Prostate gland (tissue), 2 donors: ENCODE measurements around the gene ZDHHC11. TPM values are rescaled to one million over a fixed set of nuclear protein-coding genes. Genes with fewer than 3 reads are reported as not detected.
"Not testable (repeated sequence)": the region's sequence is repeated elsewhere in the genome, so short reads cannot be mapped to it uniquely, and the experiment has no call there.

Experiments
- DNase-seq: peaks from one replicate; pipeline ENCODE4 v3.0.0-alpha.2; 2019; ENCODE audit warnings: low spot score
- H3K27ac ChIP-seq, 2 donors: fragments of 200-600 bp; sonication (generic); 2 replicates each; pipeline ENCODE4 v1.5.1; 2017 to 2019
- H3K27me3 ChIP-seq: fragments of 200-600 bp; sonication (generic); replicated peaks from 2 replicates; pipeline ENCODE4 v1.5.1; 2019; ENCODE audit not compliant: insufficient read depth
- H3K36me3 ChIP-seq, 2 donors: fragments of 200-600 bp; sonication (generic); 1 replicate in 1 of 2; 2 replicates in 1 of 2; pipeline versions ENCODE4 v1.5.1 to v1.8.1; 2017 to 2019
- H3K4me1 ChIP-seq: fragments of 200-600 bp; sonication (generic); replicated peaks from 2 replicates; pipeline ENCODE4 v1.5.1; 2019
- H3K4me3 ChIP-seq, 2 donors: fragments of 200-600 bp; sonication (generic); 2 replicates each; pipeline ENCODE4 v1.5.1; 2017 to 2019
- H3K9me3 ChIP-seq: fragments of 200-600 bp; sonication (generic); 2 replicates; pipeline ENCODE4 v1.5.1; 2017
- CTCF ChIP-seq, 4 experiments: fragments of 200-600 bp in 2 of 4; fragments of 450-650 bp in 2 of 4; sonication (generic) in 2 of 4; IDR thresholded peaks; 1 replicate in 3 of 4; 2 replicates in 1 of 4; pipeline ENCODE4 v1.5.1; 2016 to 2019; ENCODE audit warnings: antibody characterized with exemption in 4 of 4, mild to moderate bottlenecking in 2 of 4, moderate library complexity in 2 of 4
- POLR2A ChIP-seq: fragments of 450-650 bp; IDR thresholded peaks from one replicate; pipeline ENCODE4 v1.6.1; 2016; ENCODE audit warnings: antibody characterized with exemption, mild to moderate bottlenecking
- POLR2AphosphoS5 ChIP-seq: sonication (generic); formaldehyde crosslinking; IDR thresholded peaks from one replicate; pipeline ENCODE4 v1.6.1; 2017; ENCODE audit warnings: antibody characterized with exemption
- WGBS: methylation state at CpG from one replicate; pipeline ENCODE4 v1.1.5; 2018; 5-methylcytosine and 5-hydroxymethylcytosine counted together
- intact Hi-C: fragments of 100-400 bp; cut with DNase I; formaldehyde crosslinking; loops from one replicate; pipeline ENCODE4 v1.14.2; 2022
- total RNA-seq, 2 donors: library from RNA; depleted of rRNA; stranded (reverse); fragments of >200 nt; gene quantifications; one replicate each; pipeline ENCODE4 v1.1.0, GENCODE V29; 2016

ZDHHC11 gene
- total RNA-seq, 2 donors from 2014 or later = 1.2 to 9.8 TPM

GRCh38 chr5:851553-851952, 767 bp upstream of the ZDHHC11 start:
- no peaks in the 10 kb centered on the region for H3K36me3 ChIP-seq
- no peak for TF ChIP-seq POLR2A
- TF ChIP-seq CTCF (IDR thresholded peaks at IDR 0.05) = no peak
- no peak for TF ChIP-seq POLR2AphosphoS5

GRCh38 chr5:851076-851475, 290 bp upstream of the ZDHHC11 start:
- Histone ChIP-seq H3K36me3 (no peaks in the 10 kb centered on the region), H3K4me1 (no peaks in the 10 kb centered on the region), H3K4me3 (no peak overlapping the region), H3K27me3 (peaks cover 13% of the 10 kb centered on the region), H3K9me3 (no peaks in the 10 kb centered on the region), H3K27ac (no peak overlapping the region)
- TF ChIP-seq POLR2A = no peak
- TF ChIP-seq CTCF (IDR thresholded peaks at IDR 0.05) = no peak
- no peak for TF ChIP-seq POLR2AphosphoS5
- 33% methylated on average over 16 of the region's 19 CpGs for WGBS
- intact Hi-C loops = no loop called here
- DNase-seq = no peak

More at GRCh38 chr5:851553-851952, 767 bp upstream of the ZDHHC11 start:
- no peak for DNase-seq
- WGBS = 74% methylated on average over 16 of the region's 16 CpGs
- no peak overlapping the region for H3K4me3 ChIP-seq
- H3K27ac ChIP-seq = no peak overlapping the region
- H3K27me3 ChIP-seq = peaks cover 13% of the 10 kb centered on the region
- H3K9me3 ChIP-seq = no peaks in the 10 kb centered on the region
- intact Hi-C loops = no loop called here
- H3K4me1 ChIP-seq = no peaks in the 10 kb centered on the region

GRCh38 chr5:849651-850301, 1.0 kb downstream of the ZDHHC11 start:
- no peak overlapping the region for H3K27ac ChIP-seq
- no peaks in the 10 kb centered on the region for H3K36me3 ChIP-seq
- no peak overlapping the region for H3K4me3 ChIP-seq
- WGBS = 53% methylated on average over 20 of the region's 20 CpGs
- no peaks in the 10 kb centered on the region for H3K9me3 ChIP-seq
- TF ChIP-seq POLR2AphosphoS5 (no peak), POLR2A (no peak), CTCF (IDR thresholded peaks at IDR 0.05) (no peak)
- intact Hi-C loops = no loop called here
- no peak for DNase-seq
- H3K27me3 ChIP-seq = peaks cover 13% of the 10 kb centered on the region
- H3K4me1 ChIP-seq = no peaks in the 10 kb centered on the region

- no peaks in the 10 kb centered on the region for H3K36me3 ChIP-seq
- no peaks in the 10 kb centered on the region for H3K4me1 ChIP-seq
- H3K27me3 ChIP-seq = peaks cover 13% of the 10 kb centered on the region
- no peak for TF ChIP-seq POLR2A
- no peak for TF ChIP-seq CTCF (IDR thresholded peaks at IDR 0.05)
- no peak for TF ChIP-seq POLR2AphosphoS5
- H3K9me3 ChIP-seq = no peaks in the 10 kb centered on the region
- intact Hi-C loops = no loop called here
- no peak overlapping the region for H3K27ac ChIP-seq
- no peak for DNase-seq
- H3K4me3 ChIP-seq = no peak overlapping the region
- WGBS = 92% methylated on average over 9 of the region's 14 CpGs
These were observed 2.1 kb downstream of the ZDHHC11 start for GRCh38 chr5:848671-849111.

- H3K4me1 ChIP-seq, H3K36me3 ChIP-seq, H3K4me3 ChIP-seq, H3K27me3 ChIP-seq, DNase-seq, intact Hi-C loops, H3K9me3 ChIP-seq, H3K27ac ChIP-seq: not testable (repeated sequence)
- WGBS = 89% methylated on average over 5 of the region's 7 CpGs
These were observed 3.0 kb downstream of the ZDHHC11 start for GRCh38 chr5:847736-848135.

- H3K9me3 ChIP-seq, H3K27me3 ChIP-seq, H3K36me3 ChIP-seq, H3K4me3 ChIP-seq, intact Hi-C loops, H3K4me1 ChIP-seq, H3K27ac ChIP-seq, DNase-seq: not testable (repeated sequence)
- WGBS = 96% methylated on average over 9 of the region's 18 CpGs
These were observed 3.6 kb downstream of the ZDHHC11 start for GRCh38 chr5:847212-847611.

- H3K27ac ChIP-seq, H3K27me3 ChIP-seq, intact Hi-C loops, DNase-seq, H3K9me3 ChIP-seq, H3K36me3 ChIP-seq, H3K4me3 ChIP-seq, H3K4me1 ChIP-seq: not testable (repeated sequence)
- 88% methylated on average over 18 of the region's 18 CpGs for WGBS
These were observed 4.1 kb downstream of the ZDHHC11 start for GRCh38 chr5:846602-847091.

GRCh38 chr5:845676-846601, 4.8 kb downstream of the ZDHHC11 start:
- H3K4me1 ChIP-seq, H3K27me3 ChIP-seq, DNase-seq, H3K36me3 ChIP-seq, intact Hi-C loops, H3K4me3 ChIP-seq, H3K27ac ChIP-seq, H3K9me3 ChIP-seq: not testable (repeated sequence)
- WGBS = 89% methylated on average over 22 of the region's 35 CpGs
